K562 (cell line): ENCODE results near the gene C1orf21. TPM values are rescaled to one million over a fixed set of nuclear protein-coding genes. Genes with fewer than 3 reads are reported as not detected.

ENCODE experiments used
- ATAC-seq: fragments of 200-7000 bp; cut with Tn5 transposase; 3 replicates; pipeline ENCODE4 v1.9.1; 2020; ENCODE audit warnings: moderate library complexity
- BruUV-seq: library from RNA; stranded (reverse); fragments of 400-500 nt; replicated peaks from 2 replicates; lab custom pipeline; 2021; lab: Mats Ljungman, UMichigan
- CTCF ChIA-PET: fragments of 300-600 bp; formaldehyde crosslinking; extraction: SDS; loops from one replicate; lab custom pipeline; 2021; ENCODE audit warnings: low intra/inter-chr PET ratio; lab: Yijun Ruan, JAX
- POLR2A ChIA-PET: fragments of 300-600, 350-650 bp; sonication (Branson Sonifier 250); formaldehyde crosslinking; extraction: SDS; loops from one replicate; lab custom pipeline; 2021; ENCODE audit warnings: antibody characterized with exemption, inconsistent platforms; lab: Yijun Ruan, JAX
- DNase-seq, 4 experiments: peaks; one replicate each; pipeline versions ENCODE4 v3.0.0 to v3.0.0-alpha.2; 2011 to 2018; ENCODE audit warnings: low spot score in 3 of 4, mixed read lengths in 3 of 4; ENCODE audit errors: extremely low read depth in 1 of 4
- FAIRE-seq: peaks from 2 replicates; lab custom pipeline; 2011; peaks lifted over from hg19 to GRCh38; lab: Jason Lieb, UNC
- H2AFZ ChIP-seq: 2 replicates; pipeline ENCODE4 v1.6.0; 2011; ENCODE audit warnings: low read depth, low read length, control low read depth, inconsistent platforms
- H3K27ac ChIP-seq: fragments of 200-600 bp; 3 replicates; pipeline ENCODE4 v1.8.0; 2011; ENCODE audit warnings: low read depth, mild to moderate bottlenecking, control low read depth, inconsistent platforms, low read length, moderate library complexity, mixed read lengths; ENCODE audit errors: extremely low read depth
- H3K27me3 ChIP-seq, 2 experiments: fragments of 300-600 bp in 1 of 2; 2 replicates in 1 of 2; 3 replicates in 1 of 2; pipeline versions ENCODE4 v1.6.0 to v1.8.0; 2011; ENCODE audit warnings: inconsistent platforms in 2 of 2, low read length in 2 of 2, mild to moderate bottlenecking in 1 of 2, mixed read lengths in 1 of 2, moderate library complexity in 1 of 2; ENCODE audit not compliant: control insufficient read depth in 2 of 2, insufficient read depth in 2 of 2
- H3K36me3 ChIP-seq: fragments of 300-600 bp; 3 replicates; pipeline ENCODE4 v1.8.0; 2011; ENCODE audit warnings: mild to moderate bottlenecking, low read length, inconsistent platforms; ENCODE audit not compliant: control insufficient read depth, insufficient read depth
- H3K4me1 ChIP-seq, 2 experiments: fragments of 200-600 bp in 1 of 2; replicated peaks in 1 of 2; 2 replicates in 1 of 2; 3 replicates in 1 of 2; pipeline versions ENCODE4 v1.5.1 to v1.8.0; 2011; ENCODE audit warnings: inconsistent platforms in 2 of 2, low read length in 2 of 2, mild to moderate bottlenecking in 1 of 2, mixed read lengths in 1 of 2, moderate library complexity in 1 of 2; ENCODE audit not compliant: control insufficient read depth in 2 of 2, insufficient read depth in 2 of 2
- H3K4me2 ChIP-seq: 2 replicates; pipeline ENCODE4 v1.6.1; 2011; ENCODE audit warnings: low read length, control low read depth, inconsistent platforms, mixed read lengths; ENCODE audit not compliant: insufficient read depth
- H3K4me3 ChIP-seq: fragments of 200-600 bp; sonication (generic), shearing (Covaris generic); 2 replicates; pipeline ENCODE4 v1.5.1; 2016; ENCODE audit warnings: control low read depth, inconsistent platforms
- H3K79me2 ChIP-seq: fragments of 200-600 bp; 3 replicates; pipeline ENCODE4 v1.8.0; 2011; ENCODE audit warnings: low read length, inconsistent platforms; ENCODE audit not compliant: control insufficient read depth, insufficient read depth
- H3K9ac ChIP-seq, 2 experiments: 2 replicates each; pipeline versions ENCODE4 v1.6.0 to v1.6.1; 2011; ENCODE audit warnings: low read depth in 2 of 2, low read length in 2 of 2, control low read depth in 1 of 2, inconsistent platforms in 1 of 2, mild to moderate bottlenecking in 1 of 2, mixed read lengths in 1 of 2; ENCODE audit not compliant: insufficient read depth in 1 of 2
- H3K9me1 ChIP-seq: one replicate; pipeline ENCODE4 v1.6.0; 2011; ENCODE audit warnings: inconsistent platforms, mild to moderate bottlenecking, low read length, moderate library complexity; ENCODE audit not compliant: control insufficient read depth, insufficient read depth
- H3K9me3 ChIP-seq: replicated peaks from 2 replicates; pipeline ENCODE4 v1.5.1; 2011; ENCODE audit warnings: low read depth, low read length, inconsistent platforms; ENCODE audit not compliant: control insufficient read depth, insufficient read depth
- H4K20me1 ChIP-seq: replicated peaks from 2 replicates; pipeline ENCODE4 v1.6.1; 2011; ENCODE audit warnings: low read length, inconsistent platforms, mixed read lengths; ENCODE audit not compliant: control insufficient read depth, insufficient read depth
- CHD1 ChIP-seq: fragments of 200-600 bp; sonication (generic); IDR thresholded peaks from one replicate; pipeline ENCODE4 v1.6.1; 2012; ENCODE audit warnings: mild to moderate bottlenecking, moderate library complexity, low read length, inconsistent platforms
- HMG20B ChIP-seq: fragments of 250-450 bp; sonication (Bioruptor Pico); IDR thresholded peaks from 2 replicates; pipeline ENCODE4 v1.5.0; 2021; ENCODE audit warnings: mild to moderate bottlenecking
- ILF3 ChIP-seq: fragments of 450-650 bp; IDR thresholded peaks from 2 replicates; pipeline ENCODE4 v1.6.1; 2018; ENCODE audit warnings: antibody characterized with exemption, mild to moderate bottlenecking, moderate library complexity, borderline replicate concordance
- MAFG ChIP-seq: fragments of 450-650 bp; conservative IDR thresholded peaks from 2 replicates; pipeline ENCODE4 v1.6.1; 2016; ENCODE audit warnings: missing genetic modification characterization, missing compliant biosample characterization
- NFIC ChIP-seq: fragments of 450-650 bp; IDR thresholded peaks from 2 replicates; pipeline ENCODE4 v1.6.1; 2017; ENCODE audit warnings: mild to moderate bottlenecking, inconsistent platforms
- NFYB ChIP-seq: IDR thresholded peaks from 2 replicates; pipeline ENCODE4 v1.6.1; 2011; ENCODE audit warnings: mild to moderate bottlenecking, moderate library complexity; ENCODE audit not compliant: insufficient read length; ENCODE audit errors: extremely low read depth
- RCOR1 ChIP-seq, 2 experiments: IDR thresholded peaks; 2 replicates each; pipeline ENCODE4 v1.6.1; 2012; ENCODE audit warnings: low read depth in 2 of 2, low read length in 2 of 2, borderline replicate concordance in 1 of 2, improper control_type of control experiment in 1 of 2
- SRSF7 ChIP-seq: fragments of 200-400 bp; formaldehyde crosslinking; optimal IDR thresholded peaks from 2 replicates; pipeline ENCODE3; 2017; ENCODE audit warnings: mild to moderate bottlenecking, low read depth, low read length
- ZNF197 ChIP-seq: fragments of 200-800 bp; sonication (Bioruptor generic); IDR thresholded peaks from 2 replicates; pipeline ENCODE4 v1.6.1; 2016; ENCODE audit warnings: low read depth, missing genetic modification characterization, missing compliant biosample characterization
- ZNF253 ChIP-seq: fragments of 250-450 bp; sonication (Bioruptor Pico); conservative IDR thresholded peaks from 2 replicates; pipeline ENCODE4 v1.6.1; 2021; ENCODE audit warnings: mild to moderate bottlenecking
- ZNF696 ChIP-seq: fragments of 250-450 bp; sonication (Bioruptor Pico); conservative IDR thresholded peaks from 2 replicates; pipeline ENCODE4 v1.4.0; 2020; ENCODE audit warnings: mild to moderate bottlenecking, moderate library complexity
- ZNF778 ChIP-seq: fragments of 450-650 bp; formaldehyde crosslinking; IDR thresholded peaks from 2 replicates; pipeline ENCODE4 v1.4.0; 2020; ENCODE audit warnings: mild to moderate bottlenecking, moderate library complexity
- WGBS: fragments of 100-300 bp; shearing (Covaris generic); methylation state at CpG from one replicate; pipeline ENCODE4 v1.1.6; 2016; ENCODE audit warnings: low coverage, mixed read lengths; ENCODE audit not compliant: insufficient coverage; ENCODE audit errors: missing lambda C conversion rate; 5-methylcytosine and 5-hydroxymethylcytosine counted together
- in situ Hi-C: fragments of 300-500 bp; cut with MboI; formaldehyde crosslinking; loops from 4 replicates; pipeline ENCODE4 v1.15.0; 2018; ENCODE audit warnings: inconsistent platforms, mixed read lengths
- intact Hi-C: fragments of 100-400 bp; cut with micrococcal nuclease; formaldehyde crosslinking; loops from 2 replicates; pipeline ENCODE4 v1.14.2; 2022
- polyA plus RNA-seq, 8 experiments: library from polyadenylated mRNA; depleted of rRNA in 4 of 8; stranded (reverse) in 5 of 8; unstranded in 3 of 8; fragments of >200 nt; fragmentation: Nextera tagmentation in 2 of 8; fragmentation: Illumina TruSeq in 1 of 8; extraction: Ambion mirVana in 2 of 8; extraction: Trizol in 1 of 8; gene quantifications; 2 replicates each; pipeline versions ENCODE4 v1.2.1 to v1.2.3, GENCODE V29; 2011 to 2014; ENCODE audit warnings: inconsistent platforms in 1 of 8, missing spikeins in 1 of 8
- total RNA-seq, 7 experiments: library from RNA; depleted of rRNA in 6 of 7; stranded (reverse); fragments of >200 nt in 6 of 7; fragmentation: Illumina TruSeq in 2 of 7; extraction: Trizol in 2 of 7; gene quantifications; 2 replicates each; pipeline versions ENCODE4 v1.2.1 to v1.2.3, GENCODE V29; 2011 to 2021; ENCODE audit warnings: low replicate concordance in 1 of 7
- TF ChIP-seq, protein P1 (sequence below), 2 experiments: fragments of 450-650 bp; formaldehyde crosslinking in 1 of 2; IDR thresholded peaks; 2 replicates each; pipeline versions ENCODE4 v1.4.0 to v1.6.1; 2014 to 2020; ENCODE audit warnings: mild to moderate bottlenecking in 2 of 2, borderline replicate concordance in 1 of 2, low read depth in 1 of 2

Gene C1orf21
- total and polyA plus RNA-seq, 9 of the 15 experiments (the other 6 are each of a cell fraction or from before 2014, with no cell fraction given): under 0.01 to 0.31 (median 0.07) TPM

DNA sequence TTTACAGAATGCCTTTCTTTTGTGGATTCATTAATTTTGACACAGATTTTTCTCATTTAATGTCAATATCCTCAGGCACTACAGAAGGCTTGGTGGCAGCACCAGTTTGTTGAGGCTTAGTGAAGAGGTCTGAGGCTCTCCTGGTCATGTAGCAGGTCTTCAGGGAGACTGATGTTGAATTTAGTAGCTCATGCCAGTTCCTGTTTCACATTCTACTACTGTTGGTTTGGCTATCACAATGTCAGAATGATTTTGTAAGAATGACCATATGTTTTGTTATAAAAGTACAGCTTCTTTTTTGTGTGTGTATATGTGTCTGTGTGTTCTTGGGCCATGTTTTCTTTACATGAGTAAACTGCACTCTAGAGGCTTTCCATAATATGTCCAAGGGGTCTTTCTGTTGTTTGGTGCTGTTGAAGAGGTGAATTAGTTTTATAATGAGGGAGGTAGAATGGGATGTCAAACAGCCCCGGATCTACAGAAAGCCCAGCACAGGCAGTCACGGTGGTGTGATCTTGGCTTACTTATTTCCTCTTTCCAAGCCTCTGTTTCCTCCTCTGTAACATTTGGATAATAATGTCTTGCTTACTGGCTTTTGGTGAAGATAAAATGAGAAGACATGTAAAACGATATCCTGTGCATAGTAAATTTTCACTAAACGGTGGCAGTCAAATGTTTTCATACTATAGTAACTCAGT lies 32.0 kb downstream of the C1orf21 start:
- Histone ChIP-seq H3K27ac (no peak overlapping the region), H3K9ac (no peak overlapping the region), H2AFZ (no peak overlapping the region), H3K9me3 (no peaks in the 10 kb centered on the region), H3K4me2 (no peak overlapping the region), H3K4me1 (no peaks in the 10 kb centered on the region), H3K4me3 (no peak overlapping the region), H4K20me1 (no peaks in the 10 kb centered on the region), H3K9me1 (no peaks in the 10 kb centered on the region), H3K79me2 (no peaks in the 10 kb centered on the region), H3K27me3 (peaks cover 0 to 5% of the 10 kb centered on the region in 2 experiments; a peak in 4 of 5 replicates), H3K36me3 (no peaks in the 10 kb centered on the region)
- no peak for ATAC-seq
- no TSS peak for BruUV-seq
- POLR2A ChIA-PET: no interaction called here
- CTCF ChIA-PET: no interaction called here
- DNase-seq: no peak
- FAIRE-seq: no peak
- intact Hi-C loops: no loop called here
- in situ Hi-C loops: no loop called here
- 2% methylated on average over 4 of the region's 4 CpGs for WGBS
- TF ChIP-seq HMG20B (CRISPR knock-in tag) (no peak), SRSF7 (no peak), CHD1 (no peak), NFYB (no peak), ZNF778 (CRISPR knock-in tag) (no peak), MAFG (tag) (no peak), ZNF197 (no peak), RCOR1 (IDR thresholded peaks at IDR 0.05; ENCODE audit: borderline replicate concordance in 1 of 2, low read depth in 2 of 2, low read length in 2 of 2) (no peak), ZNF253 (CRISPR knock-in tag) (no peak), NFIC (no peak), ZNF696 (no peak), ILF3 (no peak)
- TF ChIP-seq, protein P1, sequence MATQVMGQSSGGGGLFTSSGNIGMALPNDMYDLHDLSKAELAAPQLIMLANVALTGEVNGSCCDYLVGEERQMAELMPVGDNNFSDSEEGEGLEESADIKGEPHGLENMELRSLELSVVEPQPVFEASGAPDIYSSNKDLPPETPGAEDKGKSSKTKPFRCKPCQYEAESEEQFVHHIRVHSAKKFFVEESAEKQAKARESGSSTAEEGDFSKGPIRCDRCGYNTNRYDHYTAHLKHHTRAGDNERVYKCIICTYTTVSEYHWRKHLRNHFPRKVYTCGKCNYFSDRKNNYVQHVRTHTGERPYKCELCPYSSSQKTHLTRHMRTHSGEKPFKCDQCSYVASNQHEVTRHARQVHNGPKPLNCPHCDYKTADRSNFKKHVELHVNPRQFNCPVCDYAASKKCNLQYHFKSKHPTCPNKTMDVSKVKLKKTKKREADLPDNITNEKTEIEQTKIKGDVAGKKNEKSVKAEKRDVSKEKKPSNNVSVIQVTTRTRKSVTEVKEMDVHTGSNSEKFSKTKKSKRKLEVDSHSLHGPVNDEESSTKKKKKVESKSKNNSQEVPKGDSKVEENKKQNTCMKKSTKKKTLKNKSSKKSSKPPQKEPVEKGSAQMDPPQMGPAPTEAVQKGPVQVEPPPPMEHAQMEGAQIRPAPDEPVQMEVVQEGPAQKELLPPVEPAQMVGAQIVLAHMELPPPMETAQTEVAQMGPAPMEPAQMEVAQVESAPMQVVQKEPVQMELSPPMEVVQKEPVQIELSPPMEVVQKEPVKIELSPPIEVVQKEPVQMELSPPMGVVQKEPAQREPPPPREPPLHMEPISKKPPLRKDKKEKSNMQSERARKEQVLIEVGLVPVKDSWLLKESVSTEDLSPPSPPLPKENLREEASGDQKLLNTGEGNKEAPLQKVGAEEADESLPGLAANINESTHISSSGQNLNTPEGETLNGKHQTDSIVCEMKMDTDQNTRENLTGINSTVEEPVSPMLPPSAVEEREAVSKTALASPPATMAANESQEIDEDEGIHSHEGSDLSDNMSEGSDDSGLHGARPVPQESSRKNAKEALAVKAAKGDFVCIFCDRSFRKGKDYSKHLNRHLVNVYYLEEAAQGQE (IDR thresholded peaks at IDR 0.05; ENCODE audit: borderline replicate concordance): no peak
- TF ChIP-seq, protein P1 (CRISPR knock-in tag; IDR thresholded peaks at IDR 0.05; ENCODE audit: low read depth): no peak
